Fibroblast of villous mesenchyme (primary cell): ENCODE measurements around the gene CACNA1B. TPM values are rescaled to one million over a fixed set of nuclear protein-coding genes. Genes with fewer than 3 reads are reported as not detected.
"Not testable (repeated sequence)": the region's sequence is repeated elsewhere in the genome, so short reads cannot be mapped to it uniquely, and the experiment has no call there.

ENCODE experiments used
- DNase-seq: peaks from one replicate; pipeline ENCODE4 v3.0.0-alpha.2; 2010; ENCODE audit warnings: low read depth
- H3K4me3 ChIP-seq: 2 replicates; pipeline ENCODE4 v1.5.1; 2011; ENCODE audit warnings: low read depth, mild to moderate bottlenecking, low read length
- total RNA-seq: library from RNA; depleted of rRNA; stranded (reverse); fragments of >200 nt; gene quantifications from 2 replicates; pipeline ENCODE4 v1.2.3, GENCODE V29; 2012
- TF ChIP-seq, protein P1 (sequence below): IDR thresholded peaks from 2 replicates; pipeline ENCODE4 v1.5.1; 2012; ENCODE audit warnings: low read depth, mild to moderate bottlenecking, low read length; ENCODE audit not compliant: insufficient read depth

Gene CACNA1B
- total RNA-seq, 1 donor, result 0.43 TPM

DNA sequence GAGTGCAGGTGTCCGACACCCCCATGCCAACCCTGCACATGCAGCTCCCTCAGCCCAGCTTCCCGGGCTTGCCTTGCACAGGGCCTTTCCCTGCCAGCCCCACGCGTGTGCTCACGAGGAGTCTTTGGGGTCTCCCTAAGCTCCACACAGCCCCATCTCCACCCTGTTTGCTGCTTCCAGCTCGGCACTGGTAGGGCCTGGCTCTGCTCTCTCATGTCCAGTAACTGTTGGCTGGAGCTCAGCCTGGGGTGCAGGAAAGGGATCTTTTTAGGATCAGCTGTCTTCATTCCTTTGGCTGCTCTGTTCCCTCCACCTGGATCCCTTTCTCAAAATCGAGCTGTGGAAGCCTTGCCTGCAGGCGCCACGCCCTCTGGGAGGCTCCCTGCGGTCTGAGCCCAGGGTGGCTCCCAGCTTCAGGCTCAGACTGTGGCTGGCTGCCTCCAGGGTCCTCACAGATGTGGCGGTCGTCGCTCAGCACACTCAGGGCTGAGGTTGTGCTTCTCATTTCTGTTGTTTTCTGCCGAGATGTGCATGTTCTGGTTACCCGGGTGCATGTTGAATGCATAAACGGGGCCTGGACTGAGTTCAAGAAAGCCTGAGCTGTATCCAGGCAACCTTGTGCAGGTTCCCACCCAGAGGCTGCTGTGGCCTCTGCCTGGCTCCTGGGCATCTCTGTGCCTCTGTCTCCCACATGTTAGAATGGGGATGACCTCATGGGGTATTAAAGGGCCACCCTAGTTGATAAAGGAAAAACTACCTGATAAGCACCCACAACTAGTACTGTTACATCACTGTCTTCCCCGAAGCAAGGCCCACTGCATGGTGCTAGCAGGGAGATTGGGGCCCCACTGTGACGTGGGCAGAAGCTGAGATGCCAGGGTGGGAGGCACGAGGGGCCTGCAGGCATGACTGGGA lies 4.3 kb downstream of the CACNA1B start:
- H3K4me3 ChIP-seq, result no peak overlapping the region
- DNase-seq, result no peak
- TF ChIP-seq, protein P1, sequence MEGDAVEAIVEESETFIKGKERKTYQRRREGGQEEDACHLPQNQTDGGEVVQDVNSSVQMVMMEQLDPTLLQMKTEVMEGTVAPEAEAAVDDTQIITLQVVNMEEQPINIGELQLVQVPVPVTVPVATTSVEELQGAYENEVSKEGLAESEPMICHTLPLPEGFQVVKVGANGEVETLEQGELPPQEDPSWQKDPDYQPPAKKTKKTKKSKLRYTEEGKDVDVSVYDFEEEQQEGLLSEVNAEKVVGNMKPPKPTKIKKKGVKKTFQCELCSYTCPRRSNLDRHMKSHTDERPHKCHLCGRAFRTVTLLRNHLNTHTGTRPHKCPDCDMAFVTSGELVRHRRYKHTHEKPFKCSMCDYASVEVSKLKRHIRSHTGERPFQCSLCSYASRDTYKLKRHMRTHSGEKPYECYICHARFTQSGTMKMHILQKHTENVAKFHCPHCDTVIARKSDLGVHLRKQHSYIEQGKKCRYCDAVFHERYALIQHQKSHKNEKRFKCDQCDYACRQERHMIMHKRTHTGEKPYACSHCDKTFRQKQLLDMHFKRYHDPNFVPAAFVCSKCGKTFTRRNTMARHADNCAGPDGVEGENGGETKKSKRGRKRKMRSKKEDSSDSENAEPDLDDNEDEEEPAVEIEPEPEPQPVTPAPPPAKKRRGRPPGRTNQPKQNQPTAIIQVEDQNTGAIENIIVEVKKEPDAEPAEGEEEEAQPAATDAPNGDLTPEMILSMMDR, result no peak

DNA sequence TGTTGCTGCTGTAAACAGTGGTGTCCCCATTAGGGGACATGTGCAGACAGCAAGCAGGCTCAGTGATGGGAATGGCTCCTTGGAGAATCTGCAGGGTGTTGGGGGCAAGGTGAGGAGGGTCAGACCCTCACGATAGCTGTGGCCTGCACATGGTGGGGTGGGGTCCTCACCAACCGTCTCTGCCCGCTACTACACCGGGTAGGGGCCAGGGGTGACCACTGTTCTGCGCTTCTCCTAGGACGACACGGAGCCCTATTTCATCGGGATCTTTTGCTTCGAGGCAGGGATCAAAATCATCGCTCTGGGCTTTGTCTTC lies 4.9 kb downstream of the CACNA1B start:
- H3K4me3 ChIP-seq, result no peak overlapping the region
- TF ChIP-seq, protein P1, result no peak
- no peak for DNase-seq

GRCh38 chr9:137883977-137884376 lies 6.4 kb downstream of the CACNA1B start:
- not testable (repeated sequence) for H3K4me3 ChIP-seq

GRCh38 chr9:137884547-137884946 lies 7.0 kb downstream of the CACNA1B start:
- DNase-seq, result not testable (repeated sequence)

More at GRCh38 chr9:137883977-137884376, 6.4 kb downstream of the CACNA1B start:
- not testable (repeated sequence) for DNase-seq

GRCh38 chr9:137885121-137885520 lies 7.5 kb downstream of the CACNA1B start:
- DNase-seq, H3K4me3 ChIP-seq: not testable (repeated sequence)

More at GRCh38 chr9:137884547-137884946, 7.0 kb downstream of the CACNA1B start:
- not testable (repeated sequence) for H3K4me3 ChIP-seq

- H3K4me3 ChIP-seq, DNase-seq: not testable (repeated sequence)
Measured at GRCh38 chr9:137888621-137889020, 11.0 kb downstream of the CACNA1B start.

DNA sequence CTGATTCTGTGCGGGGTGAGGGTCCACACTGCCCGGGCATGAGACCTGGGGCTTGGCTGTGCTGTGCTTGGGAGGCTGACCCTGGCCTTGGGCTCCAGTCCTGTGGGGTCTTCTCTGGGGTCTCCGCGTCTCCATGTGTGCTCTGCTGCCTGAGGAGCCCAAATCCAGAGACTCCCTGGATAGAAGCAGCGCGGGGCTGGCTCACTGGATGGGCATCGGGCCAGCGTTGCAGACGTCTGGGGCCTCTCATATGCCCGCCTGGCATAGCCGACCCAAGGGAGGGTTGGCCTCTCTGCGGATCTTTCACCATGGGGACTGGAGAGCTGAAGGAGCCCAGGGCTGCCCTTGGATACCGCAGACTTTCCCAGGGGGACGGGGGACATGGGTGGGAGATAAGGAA lies 12.4 kb downstream of the CACNA1B start:
- DNase-seq, H3K4me3 ChIP-seq: not testable (repeated sequence)

DNA sequence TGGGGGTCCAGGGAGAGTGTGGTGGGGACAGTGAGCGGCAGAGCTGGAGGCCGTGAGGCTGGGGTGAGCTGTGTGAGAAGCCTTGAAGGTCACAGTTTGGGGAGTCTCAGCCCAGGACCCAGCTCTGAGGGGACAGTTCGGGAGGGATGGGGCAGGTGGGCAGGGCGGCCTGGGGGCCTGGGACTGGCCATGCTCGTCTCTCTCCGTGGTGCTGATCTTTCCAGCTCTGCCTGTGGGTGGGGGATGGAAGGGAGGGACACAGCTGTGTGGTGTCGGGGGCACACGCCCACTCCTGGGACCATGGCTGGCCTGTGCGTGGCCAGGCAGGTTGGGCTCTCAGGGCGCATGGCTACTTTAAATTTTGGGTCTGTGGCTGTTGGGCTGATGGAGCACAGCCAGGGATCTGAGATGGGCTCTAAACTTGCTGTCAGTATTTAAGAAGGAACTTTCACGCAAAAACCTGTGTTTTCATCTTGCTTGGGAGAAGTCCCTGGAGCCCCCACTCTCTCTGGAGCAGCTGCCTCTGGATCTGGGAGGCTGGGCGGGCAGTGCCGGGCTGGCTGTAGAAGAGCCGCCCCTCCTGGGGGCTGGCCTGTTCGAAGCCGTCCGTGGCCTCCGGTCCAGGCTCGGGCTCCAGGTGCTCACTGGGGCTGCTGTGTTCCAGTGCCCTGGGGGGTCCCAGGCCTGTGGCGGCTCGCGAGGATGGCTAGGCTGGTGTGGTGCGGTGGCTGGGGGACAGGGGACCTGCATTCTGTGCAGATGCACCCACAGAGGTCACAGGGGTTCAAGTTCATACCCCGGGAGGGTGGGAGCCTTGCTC lies 13.4 kb downstream of the CACNA1B start:
- not testable (repeated sequence) for DNase-seq, H3K4me3 ChIP-seq

- TF ChIP-seq, protein P1, result no peak
- H3K4me3 ChIP-seq, result no peak overlapping the region
- no peak for DNase-seq
Measured at GRCh38 chr9:137891588-137892423, 14.2 kb downstream of the CACNA1B start.
